T follicular helper cell (primary cell): ENCODE results near the gene ANGPT4.

Experiments used
- DNase-seq: peaks from one replicate; pipeline ENCODE4 v3.0.0-alpha.2; 2020; ENCODE audit warnings: low read depth

ANGPT4 gene

DNA sequence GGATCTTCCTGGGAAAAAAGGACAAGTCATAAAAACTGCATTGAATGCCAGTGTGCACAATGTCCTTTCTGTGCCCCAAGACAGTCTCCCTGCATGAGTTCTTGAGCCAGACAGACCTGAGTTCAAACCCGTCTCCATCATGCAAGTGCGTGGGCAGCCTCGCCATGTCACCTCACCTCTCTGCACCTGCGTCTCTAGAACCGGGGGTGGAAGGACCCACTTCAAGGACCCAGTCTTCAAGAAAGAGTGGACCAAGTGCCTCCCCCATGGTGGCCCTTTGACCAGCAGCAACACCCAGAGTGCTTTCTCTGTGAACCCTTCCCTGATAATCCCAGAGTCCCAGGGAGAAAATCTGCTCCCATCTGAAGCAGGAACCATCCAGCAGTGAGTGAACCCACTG is 23.5 kb upstream of the ANGPT4 start:
- DNase-seq, result no peak

DNA sequence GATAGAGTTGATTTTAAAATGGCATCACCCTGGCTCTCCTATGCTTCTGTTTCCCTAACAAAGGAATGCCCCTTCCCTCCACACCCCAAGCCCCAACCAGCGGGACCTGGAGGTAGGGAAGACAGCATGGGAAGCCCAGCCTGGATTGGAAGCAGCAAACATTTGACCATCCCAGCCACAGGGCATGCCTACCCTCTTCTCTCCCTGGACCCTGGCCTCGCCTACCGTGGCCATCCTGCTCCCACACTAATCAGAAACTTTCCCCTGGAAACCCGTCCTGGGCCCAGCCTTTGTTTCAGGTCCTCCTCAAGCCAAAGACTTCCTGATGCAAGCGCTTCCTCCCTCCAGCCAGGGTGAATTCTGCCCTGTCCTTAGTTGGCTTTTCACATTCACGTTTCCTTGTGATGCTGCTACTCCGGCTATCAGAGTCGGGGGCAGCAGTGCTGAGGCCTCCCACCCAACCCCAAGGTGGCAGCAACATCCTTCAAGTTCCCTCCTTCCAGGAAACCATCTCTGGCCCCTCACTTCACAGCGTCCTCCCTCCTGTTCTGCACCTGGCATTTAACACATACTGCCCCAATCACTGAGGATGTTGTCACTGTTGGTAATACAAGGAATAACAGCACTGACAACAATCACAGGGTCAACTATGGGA is 18.2 kb upstream of the ANGPT4 start:
- no peak for DNase-seq

DNA sequence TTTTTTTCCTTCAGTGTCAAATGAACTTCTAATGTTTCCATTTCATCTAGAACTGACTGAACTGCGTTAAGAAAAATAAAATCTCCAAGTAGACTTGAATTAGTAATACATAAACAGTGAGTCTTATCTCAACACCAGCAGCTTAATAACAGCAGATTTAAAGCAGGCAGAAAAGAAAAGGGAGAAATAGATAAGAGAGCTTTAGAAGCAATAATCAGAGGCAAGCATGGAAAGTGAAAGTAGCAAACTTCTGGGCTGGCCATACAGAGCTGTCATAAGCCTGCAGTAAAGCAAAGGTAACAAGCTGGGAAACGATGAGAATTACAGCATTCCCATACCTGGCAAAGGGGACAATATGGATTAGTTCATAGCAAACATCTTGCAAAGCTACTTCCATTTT is 16.9 kb upstream of the ANGPT4 start:
- DNase-seq, result no peak

DNA sequence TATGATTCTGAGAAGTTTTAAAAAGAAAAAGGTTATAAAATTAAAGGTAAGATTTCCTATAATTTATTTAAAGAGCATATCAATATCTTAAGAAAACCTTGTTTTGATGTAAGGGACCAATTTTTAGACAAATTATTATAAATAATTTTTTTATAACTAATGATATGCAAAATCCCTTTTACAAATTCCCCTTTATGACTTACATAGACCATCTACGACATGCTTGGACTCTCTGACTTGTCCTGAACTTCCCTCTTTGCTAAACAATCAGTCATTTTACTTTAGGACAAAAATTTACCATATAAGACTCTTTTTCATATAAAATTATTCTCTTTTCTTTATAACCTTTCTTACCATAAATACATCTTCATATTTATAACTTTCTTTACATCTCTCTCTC is 15.3 kb upstream of the ANGPT4 start:
- no peak for DNase-seq

DNA sequence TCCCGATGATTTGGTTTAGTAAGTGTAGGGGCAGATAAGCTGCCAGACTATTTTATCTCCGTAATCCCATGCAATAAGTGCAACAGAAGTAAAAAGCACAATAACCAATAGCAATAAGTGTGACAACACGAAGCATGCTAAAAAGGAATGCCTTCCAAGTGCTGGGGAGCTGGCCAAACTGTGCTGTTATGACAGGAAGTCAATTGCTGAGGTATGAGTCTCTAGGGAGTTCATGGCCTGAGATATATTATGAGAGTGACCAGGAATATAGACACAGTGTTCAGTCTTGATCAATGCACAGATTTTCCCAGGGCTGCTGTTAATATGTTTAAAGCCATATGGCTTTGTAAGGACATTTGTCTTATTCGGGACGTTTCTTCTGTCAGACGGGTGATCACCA is 10.5 kb upstream of the ANGPT4 start:
- no peak for DNase-seq

DNA sequence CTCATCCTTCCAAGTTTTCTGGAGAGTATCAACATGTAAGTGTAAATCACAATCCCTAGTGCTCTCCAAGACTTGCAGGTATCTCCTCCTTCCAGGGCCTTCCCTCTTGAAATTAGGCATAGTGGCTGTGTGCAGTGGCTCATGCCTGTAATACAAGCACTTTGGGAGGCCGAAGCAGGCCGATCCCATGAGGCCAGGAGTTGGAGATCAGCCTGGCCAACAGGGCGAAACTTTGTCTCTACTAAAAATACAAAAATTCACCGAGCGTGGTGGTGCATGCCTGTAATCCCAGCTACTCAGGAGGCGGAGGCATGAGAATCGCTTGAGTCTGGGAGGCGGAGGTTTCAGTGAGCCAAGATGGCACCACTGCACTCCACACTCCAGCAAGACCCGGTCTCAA is 9.4 kb upstream of the ANGPT4 start:
- DNase-seq, result no peak

DNA sequence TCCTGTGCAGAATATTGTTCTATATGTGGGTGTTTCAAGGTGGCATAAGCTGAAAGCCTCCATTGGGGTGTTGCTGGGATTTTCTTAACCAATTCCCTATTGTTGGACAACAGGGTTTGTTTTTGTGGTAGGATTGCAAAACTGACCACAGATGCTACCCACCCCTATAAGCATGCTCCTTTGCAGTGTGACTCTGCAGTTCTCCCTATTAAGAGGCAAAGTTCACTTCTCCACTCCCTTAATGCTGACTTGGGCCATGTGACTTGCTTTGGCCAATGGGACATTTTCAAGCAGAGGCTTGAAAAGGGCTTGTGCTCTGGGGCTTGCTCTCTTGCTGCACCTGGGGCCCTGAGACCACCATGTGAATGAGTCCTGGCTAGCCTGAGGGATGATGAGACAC is 8.5 kb upstream of the ANGPT4 start:
- no peak for DNase-seq

DNA sequence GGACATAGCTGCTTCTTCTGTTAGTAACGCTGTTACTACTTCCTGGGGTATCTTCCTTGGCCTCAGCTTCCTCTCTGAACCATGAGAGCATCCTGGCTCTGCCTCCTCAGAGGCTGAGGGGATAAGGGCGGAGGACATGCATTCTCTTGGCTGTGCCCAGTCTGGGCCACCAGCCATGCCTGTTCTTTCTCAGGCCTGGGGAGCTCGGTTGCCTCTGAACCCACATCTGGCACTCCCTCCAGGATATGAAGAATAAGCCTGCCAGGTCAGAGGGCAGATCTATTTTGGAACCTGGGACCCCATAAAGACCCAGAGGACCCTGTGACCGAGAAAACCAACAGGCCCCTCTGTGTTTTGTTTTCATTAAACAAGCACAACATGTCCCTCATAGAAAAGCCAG is 6.6 kb upstream of the ANGPT4 start:
- no peak for DNase-seq

DNA sequence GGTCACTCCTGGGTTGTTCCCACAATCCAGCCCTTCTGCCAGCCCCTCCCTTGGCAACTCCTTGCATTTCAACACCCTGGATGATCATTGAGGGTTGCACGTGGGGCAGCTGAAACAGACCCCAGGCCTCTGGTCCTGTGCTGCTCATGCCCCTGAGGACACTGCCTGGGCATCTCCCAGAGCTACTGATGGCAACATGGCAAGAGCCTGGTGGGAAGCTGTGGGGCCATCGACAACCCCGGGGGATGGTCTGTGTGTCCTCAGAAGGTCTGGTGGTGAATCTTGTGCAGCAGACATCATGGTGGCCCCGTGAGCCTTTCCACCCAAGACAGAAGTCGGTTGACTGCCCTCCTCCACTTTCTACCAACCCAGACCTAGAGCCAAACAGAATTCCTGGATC is 4.9 kb upstream of the ANGPT4 start:
- no peak for DNase-seq

DNA sequence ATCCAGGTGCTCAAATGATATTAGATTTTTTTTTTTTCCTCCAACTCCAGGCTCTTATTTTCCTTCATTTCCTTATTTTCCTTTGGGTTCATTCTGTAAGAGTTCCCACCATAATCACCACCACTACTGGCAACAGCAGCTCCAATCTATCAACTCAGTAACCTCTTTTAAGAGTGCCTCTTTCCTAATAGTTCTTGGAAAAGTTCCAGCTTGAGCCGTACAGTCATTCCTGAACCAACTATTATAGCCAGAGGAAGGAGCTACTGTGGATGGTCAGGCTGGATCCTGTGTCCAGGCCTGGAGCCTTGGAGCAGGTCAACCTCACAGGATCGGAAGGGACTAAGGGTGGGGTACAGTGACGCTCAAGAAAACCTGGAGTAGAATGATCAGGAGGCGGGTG is 4.2 kb upstream of the ANGPT4 start:
- no peak for DNase-seq

DNA sequence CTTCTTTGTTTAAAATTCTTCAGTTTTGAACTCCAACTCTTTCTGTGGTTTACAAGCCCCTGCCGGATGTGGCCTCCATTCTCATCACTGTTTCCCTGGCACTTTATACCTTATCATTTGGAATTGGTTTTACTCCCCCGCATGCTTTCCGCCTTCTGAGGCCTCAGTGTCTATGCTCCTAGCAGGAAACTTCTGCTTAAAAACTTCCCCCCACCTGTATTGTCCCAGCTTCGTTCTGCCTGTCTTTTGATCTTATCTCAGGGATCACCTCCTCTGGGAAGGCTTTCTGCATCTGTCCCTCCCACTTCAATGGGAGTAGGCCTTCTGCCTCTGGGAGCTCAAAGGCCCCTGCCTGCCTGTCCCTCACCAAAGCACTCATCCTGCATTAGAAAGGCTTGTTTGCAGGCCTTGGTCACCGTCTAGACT is 3.4 kb upstream of the ANGPT4 start:
- no peak for DNase-seq

DNA sequence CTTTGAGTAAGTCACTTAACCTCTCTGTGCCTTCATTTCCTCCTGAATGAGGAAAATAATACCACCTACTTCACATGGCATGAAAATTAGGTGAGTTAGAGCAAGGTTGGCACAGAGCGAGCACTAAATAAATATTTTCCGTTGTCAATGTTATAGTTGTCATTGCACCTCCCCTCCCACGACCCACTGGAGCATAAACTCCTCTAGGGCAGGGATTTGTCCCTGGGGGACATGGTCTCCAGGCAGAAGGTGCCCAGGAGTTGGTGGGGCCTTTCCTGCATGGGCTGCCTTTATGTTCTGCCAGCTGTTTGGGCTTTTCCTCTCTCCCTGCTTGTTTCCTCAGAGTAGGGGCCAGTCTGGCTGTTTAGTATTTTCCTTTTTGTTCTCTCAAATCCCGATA is 1.3 kb upstream of the ANGPT4 start:
- DNase-seq, result no peak

DNA sequence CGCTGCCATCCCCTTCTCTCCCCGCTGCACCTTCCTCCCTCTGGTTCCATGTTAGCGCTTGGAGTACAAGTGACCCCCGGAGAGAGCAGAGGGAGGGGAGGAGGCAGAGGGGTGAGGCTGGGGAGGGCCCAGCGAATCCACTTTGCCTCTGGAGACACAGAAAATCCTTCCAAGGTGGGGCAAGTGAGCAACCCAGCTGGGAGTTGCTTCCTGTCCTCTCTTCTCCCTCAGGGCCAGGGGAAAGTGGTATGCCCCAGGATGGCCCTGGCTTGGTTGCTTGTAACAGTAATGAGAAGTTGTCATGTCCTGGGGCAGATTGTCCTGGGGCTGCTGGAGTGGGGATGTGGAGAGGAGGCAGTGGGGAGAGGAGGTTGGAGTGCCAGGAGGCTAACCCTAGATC is 691 bp upstream of the ANGPT4 start:
- DNase-seq, result no peak

DNA sequence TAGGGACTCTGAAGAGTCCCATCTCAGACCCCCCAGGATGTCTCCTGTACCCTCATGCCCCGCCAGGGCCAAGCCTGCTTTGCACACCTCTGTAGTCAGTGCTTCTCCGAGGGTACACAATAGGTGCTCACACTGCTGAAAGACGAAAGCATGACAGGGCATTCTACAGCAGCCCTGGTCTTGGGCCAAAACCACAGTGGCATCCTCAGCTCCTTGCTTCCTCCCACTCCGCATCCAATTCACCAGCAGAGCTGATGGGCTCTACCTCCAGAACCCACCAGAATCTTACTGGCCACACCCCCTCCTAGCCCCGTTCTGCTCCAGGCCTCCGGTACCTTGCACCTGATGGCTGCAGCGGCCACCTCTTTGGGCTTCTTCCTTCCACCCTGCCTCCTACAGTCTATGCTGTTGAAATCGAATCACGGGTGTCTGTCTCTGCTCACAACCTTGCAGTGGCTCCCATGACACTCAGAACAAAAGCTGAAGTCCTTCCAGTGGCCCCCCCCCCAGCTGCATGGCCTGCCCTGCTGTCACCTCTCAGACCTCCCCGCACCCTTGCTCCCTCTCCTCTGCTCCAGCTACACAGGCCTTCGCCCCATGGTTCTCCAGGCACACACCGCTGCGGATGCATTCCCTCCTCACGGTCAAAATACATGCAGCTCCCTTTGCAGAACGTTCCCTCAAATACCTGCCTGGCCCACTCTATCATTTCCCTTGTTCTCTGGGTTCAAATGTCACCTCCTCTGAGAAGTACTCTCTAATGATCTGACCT is 1.2 kb downstream of the ANGPT4 start:
- no peak for DNase-seq

DNA sequence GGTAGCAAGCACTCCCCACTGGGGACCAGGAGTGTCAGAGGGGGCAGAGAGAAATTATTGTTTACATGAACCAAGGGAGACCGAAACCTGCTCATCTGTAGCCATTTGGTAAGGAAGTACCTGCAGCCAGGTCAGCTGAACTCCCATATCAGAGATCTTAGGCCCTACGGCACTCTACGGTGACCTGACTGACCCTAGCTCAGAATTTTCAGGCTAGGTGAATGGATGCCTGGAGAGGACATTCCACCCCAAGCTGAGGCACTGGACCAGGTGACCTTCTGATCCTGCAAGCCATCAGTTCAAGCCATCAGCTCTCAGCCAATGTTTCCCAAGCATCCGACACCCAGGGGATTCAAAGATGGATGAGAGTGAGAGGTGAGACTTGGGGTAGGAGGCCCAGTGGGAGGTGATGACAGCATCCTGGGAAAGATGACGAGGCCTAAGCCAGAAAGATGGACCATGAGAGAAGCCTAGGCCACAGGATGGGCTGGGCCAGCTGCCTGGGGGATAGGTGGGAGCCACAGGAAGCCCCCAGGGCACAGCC is 2.8 kb downstream of the ANGPT4 start:
- no peak for DNase-seq

DNA sequence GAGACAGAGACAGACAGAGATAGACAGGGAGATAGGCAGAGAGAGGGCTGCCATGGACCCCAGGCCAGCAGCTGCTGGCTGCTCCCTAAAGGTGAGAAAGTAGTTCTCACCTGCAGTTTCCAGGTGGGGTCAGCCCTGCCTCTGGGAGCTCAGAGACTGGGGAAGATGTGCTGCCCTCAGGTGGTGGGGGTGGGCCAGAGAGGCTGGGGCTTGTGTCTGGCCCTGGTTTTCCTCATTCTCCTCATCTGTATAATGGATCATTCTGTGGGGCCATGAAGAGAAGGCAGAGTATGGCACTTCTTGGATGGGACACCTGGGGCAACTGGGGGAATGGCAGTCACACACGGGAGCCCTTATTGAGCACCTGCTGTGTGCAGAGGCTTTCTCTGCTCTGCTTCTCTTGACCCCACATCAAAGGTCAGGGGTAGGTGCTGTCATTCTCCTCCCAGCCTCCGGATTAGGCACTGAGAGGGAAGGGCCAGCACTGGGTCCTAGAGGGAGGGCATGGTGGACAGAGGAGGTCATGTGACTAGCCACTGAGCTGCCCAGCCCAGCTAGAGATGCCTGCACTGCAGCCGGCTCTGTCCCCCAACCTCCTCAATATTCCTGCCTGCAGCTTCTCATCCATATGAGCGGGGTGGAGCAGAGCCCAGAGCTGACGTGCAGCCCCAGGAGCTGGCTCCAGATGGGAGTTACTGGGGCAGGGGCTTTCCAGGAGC is 4.1 kb downstream of the ANGPT4 start:
- DNase-seq, result no peak

DNA sequence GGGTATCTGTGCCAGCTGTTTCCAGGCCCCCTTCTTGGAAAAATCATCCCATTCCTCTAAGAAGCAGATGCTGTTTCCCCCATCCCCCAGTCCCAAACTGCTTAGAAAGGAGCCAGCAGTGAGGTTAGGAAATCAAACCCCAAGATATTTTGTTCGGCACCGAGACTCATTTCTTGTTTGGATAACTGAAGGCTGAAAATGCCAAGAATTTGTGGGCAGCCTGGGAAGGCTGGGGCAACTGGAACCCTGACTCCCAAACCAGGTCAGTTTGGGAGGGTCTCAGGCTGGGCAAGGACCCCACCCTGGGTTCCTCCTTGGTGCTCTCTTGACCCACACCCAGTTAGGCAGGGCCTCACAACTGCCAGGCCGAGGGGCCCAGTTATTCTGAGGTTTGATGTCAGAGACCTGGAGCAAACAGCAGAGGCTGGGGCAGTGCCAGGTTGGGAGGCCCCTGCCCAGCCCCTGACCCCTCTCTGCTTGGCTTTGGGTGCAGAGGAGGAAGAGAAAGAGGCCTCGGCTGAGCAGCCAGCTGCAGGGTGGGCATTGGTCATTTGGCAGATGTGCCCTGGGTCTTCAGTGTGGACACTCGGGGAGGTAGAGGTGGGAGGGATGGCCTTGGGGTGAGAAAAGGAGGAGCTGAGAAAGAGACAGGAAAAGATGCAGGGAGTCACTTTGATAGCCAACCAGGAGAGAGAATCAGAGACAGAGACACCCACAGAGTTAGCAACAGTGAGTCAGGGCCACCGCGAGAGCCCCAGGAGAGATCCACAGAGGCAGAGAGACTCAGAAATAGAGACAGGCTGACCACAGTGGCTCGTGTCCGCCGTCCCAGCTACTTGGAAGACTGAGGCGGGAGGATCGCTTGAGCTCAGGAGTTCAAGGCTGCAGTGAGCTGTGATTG is 5.0 kb downstream of the ANGPT4 start:
- no peak for DNase-seq

DNA sequence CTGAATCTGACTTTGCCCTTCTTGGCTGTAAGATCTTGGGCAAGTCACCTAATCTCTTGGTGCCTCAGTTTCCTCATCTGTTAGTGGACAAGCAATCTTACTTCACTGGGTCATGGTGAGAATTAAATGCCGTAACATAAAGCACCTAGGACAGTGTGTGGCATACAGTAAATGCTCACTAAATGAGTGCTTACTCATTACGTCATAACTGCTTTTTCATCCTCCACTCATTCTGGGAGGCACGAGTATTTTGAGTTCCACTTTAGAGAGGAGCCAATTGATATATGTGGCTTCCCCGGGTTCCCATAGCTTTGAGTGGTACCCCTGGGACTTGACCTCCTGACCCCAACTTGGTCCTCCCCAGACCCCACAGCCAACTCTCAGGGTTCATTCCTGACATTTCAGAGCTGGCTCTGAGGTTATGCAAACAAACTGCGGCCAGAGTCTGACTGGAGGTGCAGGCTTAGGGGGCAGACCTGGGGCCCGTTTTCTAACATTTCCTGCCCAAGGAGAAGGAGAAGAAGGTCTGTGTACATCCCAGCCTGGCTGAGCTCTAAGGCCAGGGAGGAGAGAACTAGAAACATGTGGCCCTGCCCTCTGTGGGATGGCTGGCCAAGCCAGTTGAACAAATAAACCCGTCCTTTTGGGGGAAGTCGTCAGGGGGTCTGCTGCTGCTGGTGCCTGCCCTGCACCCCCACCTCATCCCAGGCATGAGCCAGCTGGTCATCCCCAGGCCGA is 5.8 kb downstream of the ANGPT4 start:
- DNase-seq, result no peak

DNA sequence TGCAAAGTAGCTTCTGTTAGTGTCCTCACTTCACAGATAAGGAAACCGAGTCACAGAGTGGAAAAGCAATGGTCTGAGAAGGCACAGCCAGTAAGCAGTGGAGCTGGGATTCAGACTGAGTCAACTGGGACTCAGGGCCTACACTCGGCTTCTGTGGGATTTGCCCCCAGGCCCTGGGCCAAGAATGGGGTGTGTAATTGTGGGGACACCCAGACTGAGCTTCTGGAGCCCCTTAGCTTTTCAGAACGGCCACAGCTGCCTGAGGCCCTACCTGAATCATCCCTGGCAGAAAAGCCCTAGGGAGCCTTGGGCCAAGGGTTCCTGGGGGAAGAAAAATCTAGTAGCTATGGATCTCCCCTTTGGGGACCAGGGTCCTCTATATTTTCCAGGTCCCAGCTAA is 6.5 kb downstream of the ANGPT4 start:
- no peak for DNase-seq

DNA sequence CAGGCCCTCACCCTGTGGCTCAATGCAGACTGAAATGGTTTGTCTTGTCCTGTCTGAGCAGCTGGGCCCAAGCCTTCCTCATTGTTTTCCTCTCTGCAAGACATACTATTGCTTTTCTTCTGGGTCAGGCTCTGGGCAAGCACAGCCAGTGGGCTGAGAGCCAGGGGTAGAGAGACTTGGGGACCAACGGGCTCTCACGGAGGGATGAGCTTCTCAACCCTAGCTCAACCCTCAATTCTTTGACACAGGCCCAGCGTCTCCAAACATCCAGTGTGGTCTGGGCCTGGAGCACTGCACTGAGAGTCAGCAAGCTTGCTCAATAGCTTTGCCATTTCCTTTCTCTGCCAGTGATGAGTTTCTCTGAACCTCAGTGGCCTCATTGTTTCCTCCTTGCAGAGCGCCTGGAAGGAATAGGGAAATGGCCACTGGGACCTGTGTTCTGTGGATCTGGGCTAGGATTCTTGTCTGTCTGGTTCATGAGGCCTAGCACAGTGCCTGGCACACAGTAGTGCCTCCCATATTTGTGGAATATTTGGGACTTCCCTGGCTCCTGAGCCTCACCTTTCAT is 9.3 kb downstream of the ANGPT4 start:
- no peak for DNase-seq

DNA sequence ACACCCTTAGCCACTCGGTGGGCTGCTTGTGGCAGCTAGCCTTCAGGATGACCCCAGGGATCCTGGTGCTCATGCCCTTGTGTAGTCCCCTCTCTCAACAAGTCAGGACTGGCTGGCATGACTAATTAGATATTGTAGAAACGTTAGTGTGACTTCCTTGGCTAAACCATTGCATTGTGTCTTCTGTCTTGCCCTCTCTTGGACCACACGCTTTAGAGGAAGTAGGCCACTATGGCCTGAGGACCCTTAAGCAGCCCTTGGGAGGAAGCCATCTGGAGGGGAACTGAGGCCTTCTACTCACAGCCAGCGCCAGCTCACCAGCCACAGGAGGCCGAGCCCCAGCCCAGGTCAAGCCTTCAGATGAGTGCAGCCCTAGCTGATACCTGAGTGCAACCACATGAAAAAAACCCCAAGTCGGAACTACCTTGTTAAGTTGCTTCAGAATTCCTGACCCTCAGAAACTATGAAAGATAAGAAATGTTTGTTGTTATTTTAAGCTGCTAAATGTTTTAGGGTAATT is 10.1 kb downstream of the ANGPT4 start:
- no peak for DNase-seq
